ENCODE measurements around the gene CRYBA4.

The CRYBA4 gene

GRCh38 chr22:26673486-26673885 is 51.7 kb downstream of the CRYBA4 start:
- peak overlapping the region; percentile 99 to 100 for H3K4ac ChIP-seq (ENCODE audit: low read depth in 1 of 2, low read length in 2 of 2)
- H2BK120ac ChIP-seq (ENCODE audit: low read depth, low read length): peak overlapping the region; percentile 88
- H2BK5ac ChIP-seq (ENCODE audit: low read depth, low read length, poor library complexity, severe bottlenecking): peak overlapping the region; percentile 15
- WGBS: 53% methylated on average over 4 of the region's 4 CpGs
- no peak overlapping the region for H2BK15ac ChIP-seq (ENCODE audit: low read depth, poor library complexity, severe bottlenecking)
- peak overlapping the region; percentile 99 for H4K8ac ChIP-seq (ENCODE audit: low read length)
- H2AFZ ChIP-seq (ENCODE audit: low read depth, low read length): no peak overlapping the region
- peak overlapping the region; percentile 82 to 97 for H3K4me3 ChIP-seq (ENCODE audit: insufficient read depth in 1 of 2, low read depth in 1 of 2, low read length in 2 of 2)
- no peaks in the 10 kb centered on the region for H3K36me3 ChIP-seq (ENCODE audit: control insufficient read depth in 1 of 2, insufficient read depth in 2 of 2, low read depth in 1 of 2, low read length in 2 of 2)
- H3K79me1 ChIP-seq (replicated peaks; ENCODE audit: low read length, poor library complexity, severe bottlenecking): peaks cover 24% of the 10 kb centered on the region
- peak overlapping the region in 1 of 2 experiments; percentile 30 for H3K14ac ChIP-seq (ENCODE audit: low read length in 2 of 2)
- H3K4me2 ChIP-seq (ENCODE audit: low read length, poor library complexity, severe bottlenecking): peak overlapping the region; percentile 72
- peak overlapping the region; percentile 98 for H3K27ac ChIP-seq (ENCODE audit: low read length, poor library complexity, severe bottlenecking)
- DNase-seq: peak; percentile 23
- no peak overlapping the region for H2BK12ac ChIP-seq (ENCODE audit: low read length in 2 of 2)
- peaks cover 21% of the 10 kb centered on the region for H3K4me1 ChIP-seq (ENCODE audit: control insufficient read depth, insufficient read depth, low read depth, low read length)
- no peaks in the 10 kb centered on the region for H3K27me3 ChIP-seq (ENCODE audit: control insufficient read depth in 1 of 2, insufficient read depth in 1 of 2, low read length in 2 of 2)
- peak overlapping the region; percentile 98 for H3K9ac ChIP-seq (ENCODE audit: low read length)
- H2AK5ac ChIP-seq (ENCODE audit: low read length, severe bottlenecking): peak overlapping the region; percentile 71
- H3K9me3 ChIP-seq (ENCODE audit: control insufficient read depth, low read length): no peaks in the 10 kb centered on the region
- peak overlapping the region; percentile 89 for H4K91ac ChIP-seq (ENCODE audit: low read length)
- peak overlapping the region; percentile 87 to 99 for H3K18ac ChIP-seq (ENCODE audit: low read depth in 1 of 2, low read length in 2 of 2)
- peak overlapping the region in 1 of 2 experiments; percentile 86 for H3K23ac ChIP-seq (ENCODE audit: low read length in 2 of 2)

GRCh38 chr22:26674211-26675190 is 52.7 kb downstream of the CRYBA4 start:
- WGBS: 96% methylated on average over 9 of the region's 9 CpGs
- no peak for DNase-seq

GRCh38 chr22:26675687-26676268 is 54.0 kb downstream of the CRYBA4 start:
- Histone ChIP-seq H2BK5ac (ENCODE audit: low read depth, low read length, poor library complexity, severe bottlenecking) (no peak overlapping the region), H3K9me3 (ENCODE audit: control insufficient read depth, low read length) (no peaks in the 10 kb centered on the region), H4K91ac (ENCODE audit: low read length) (no peak overlapping the region), H3K36me3 (ENCODE audit: control insufficient read depth in 1 of 2, insufficient read depth in 2 of 2, low read depth in 1 of 2, low read length in 2 of 2) (peaks cover 0 to 6% of the 10 kb centered on the region in 2 experiments), H2BK15ac (ENCODE audit: low read depth, poor library complexity, severe bottlenecking) (no peak overlapping the region), H4K8ac (ENCODE audit: low read length) (no peak overlapping the region), H3K27me3 (ENCODE audit: control insufficient read depth in 1 of 2, insufficient read depth in 1 of 2, low read length in 2 of 2) (no peaks in the 10 kb centered on the region), H2BK120ac (ENCODE audit: low read depth, low read length) (no peak overlapping the region), H3K18ac (ENCODE audit: low read depth in 1 of 2, low read length in 2 of 2) (no peak overlapping the region), H3K4me1 (ENCODE audit: control insufficient read depth, insufficient read depth, low read depth, low read length) (peaks cover 31% of the 10 kb centered on the region), H2BK12ac (ENCODE audit: low read length in 2 of 2) (no peak overlapping the region), H3K14ac (ENCODE audit: low read length in 2 of 2) (no peak overlapping the region), H3K27ac (ENCODE audit: low read length, poor library complexity, severe bottlenecking) (no peak overlapping the region), H2AK5ac (ENCODE audit: low read length, severe bottlenecking) (no peak overlapping the region), H3K9ac (ENCODE audit: low read length) (no peak overlapping the region), H3K4me3 (ENCODE audit: insufficient read depth in 1 of 2, low read depth in 1 of 2, low read length in 2 of 2) (no peak overlapping the region), H3K23ac (ENCODE audit: low read length in 2 of 2) (no peak overlapping the region), H2AFZ (ENCODE audit: low read depth, low read length) (no peak overlapping the region), H3K4me2 (ENCODE audit: low read length, poor library complexity, severe bottlenecking) (no peak overlapping the region), H3K4ac (ENCODE audit: low read depth in 1 of 2, low read length in 2 of 2) (no peak overlapping the region), H3K79me1 (replicated peaks; ENCODE audit: low read length, poor library complexity, severe bottlenecking) (peaks cover 34% of the 10 kb centered on the region)
- 95% methylated on average over 4 of the region's 4 CpGs for WGBS
- DNase-seq: no peak

More at GRCh38 chr22:26674211-26675190, 52.7 kb downstream of the CRYBA4 start:
- H2AFZ ChIP-seq (ENCODE audit: low read depth, low read length): no peak overlapping the region
- no peak overlapping the region for H2BK5ac ChIP-seq (ENCODE audit: low read depth, low read length, poor library complexity, severe bottlenecking)
- H3K9ac ChIP-seq (ENCODE audit: low read length): peak overlapping the region; percentile 98
- H3K36me3 ChIP-seq (ENCODE audit: control insufficient read depth in 1 of 2, insufficient read depth in 2 of 2, low read depth in 1 of 2, low read length in 2 of 2): no peaks in the 10 kb centered on the region
- peak overlapping the region in 1 of 2 experiments; percentile 44 for H3K4ac ChIP-seq (ENCODE audit: low read depth in 1 of 2, low read length in 2 of 2)
- H3K14ac ChIP-seq (ENCODE audit: low read length in 2 of 2): no peak overlapping the region
- H3K18ac ChIP-seq (ENCODE audit: low read depth in 1 of 2, low read length in 2 of 2): peak overlapping the region in 1 of 2 experiments; percentile 35
- peaks cover 22% of the 10 kb centered on the region for H3K4me1 ChIP-seq (ENCODE audit: control insufficient read depth, insufficient read depth, low read depth, low read length)
- H3K23ac ChIP-seq (ENCODE audit: low read length in 2 of 2): no peak overlapping the region
- H2BK15ac ChIP-seq (ENCODE audit: low read depth, poor library complexity, severe bottlenecking): no peak overlapping the region
- no peaks in the 10 kb centered on the region for H3K27me3 ChIP-seq (ENCODE audit: control insufficient read depth in 1 of 2, insufficient read depth in 1 of 2, low read length in 2 of 2)
- peak overlapping the region; percentile 28 for H4K91ac ChIP-seq (ENCODE audit: low read length)
- peak overlapping the region; percentile 26 for H3K4me2 ChIP-seq (ENCODE audit: low read length, poor library complexity, severe bottlenecking)
- no peak overlapping the region for H3K27ac ChIP-seq (ENCODE audit: low read length, poor library complexity, severe bottlenecking)
- peak overlapping the region in 1 of 2 experiments; percentile 97 for H3K4me3 ChIP-seq (ENCODE audit: insufficient read depth in 1 of 2, low read depth in 1 of 2, low read length in 2 of 2)
- H3K9me3 ChIP-seq (ENCODE audit: control insufficient read depth, low read length): no peaks in the 10 kb centered on the region
- peak overlapping the region; percentile 5 for H2AK5ac ChIP-seq (ENCODE audit: low read length, severe bottlenecking)
- H2BK120ac ChIP-seq (ENCODE audit: low read depth, low read length): no peak overlapping the region
- H4K8ac ChIP-seq (ENCODE audit: low read length): peak overlapping the region; percentile 19
- no peak overlapping the region for H2BK12ac ChIP-seq (ENCODE audit: low read length in 2 of 2)
- H3K79me1 ChIP-seq (replicated peaks; ENCODE audit: low read length, poor library complexity, severe bottlenecking): peaks cover 25% of the 10 kb centered on the region

GRCh38 chr22:26677217-26677616 is 55.5 kb downstream of the CRYBA4 start:
- no peak for DNase-seq
- Histone ChIP-seq H3K27me3 (ENCODE audit: control insufficient read depth in 1 of 2, insufficient read depth in 1 of 2, low read length in 2 of 2) (no peaks in the 10 kb centered on the region), H3K4me2 (ENCODE audit: low read length, poor library complexity, severe bottlenecking) (no peak overlapping the region), H4K91ac (ENCODE audit: low read length) (no peak overlapping the region), H2AK5ac (ENCODE audit: low read length, severe bottlenecking) (no peak overlapping the region), H3K4me1 (ENCODE audit: control insufficient read depth, insufficient read depth, low read depth, low read length) (peaks cover 34% of the 10 kb centered on the region), H3K79me1 (replicated peaks; ENCODE audit: low read length, poor library complexity, severe bottlenecking) (peaks cover 36% of the 10 kb centered on the region), H3K36me3 (ENCODE audit: control insufficient read depth in 1 of 2, insufficient read depth in 2 of 2, low read depth in 1 of 2, low read length in 2 of 2) (peaks cover 3 to 18% of the 10 kb centered on the region in 2 experiments), H3K23ac (ENCODE audit: low read length in 2 of 2) (no peak overlapping the region), H2BK12ac (ENCODE audit: low read length in 2 of 2) (no peak overlapping the region), H3K4ac (ENCODE audit: low read depth in 1 of 2, low read length in 2 of 2) (no peak overlapping the region), H2BK5ac (ENCODE audit: low read depth, low read length, poor library complexity, severe bottlenecking) (no peak overlapping the region), H3K9ac (ENCODE audit: low read length) (no peak overlapping the region), H2BK15ac (ENCODE audit: low read depth, poor library complexity, severe bottlenecking) (no peak overlapping the region), H4K8ac (ENCODE audit: low read length) (no peak overlapping the region), H3K18ac (ENCODE audit: low read depth in 1 of 2, low read length in 2 of 2) (no peak overlapping the region), H2BK120ac (ENCODE audit: low read depth, low read length) (no peak overlapping the region), H2AFZ (ENCODE audit: low read depth, low read length) (no peak overlapping the region), H3K4me3 (ENCODE audit: insufficient read depth in 1 of 2, low read depth in 1 of 2, low read length in 2 of 2) (no peak overlapping the region), H3K27ac (ENCODE audit: low read length, poor library complexity, severe bottlenecking) (no peak overlapping the region), H3K14ac (ENCODE audit: low read length in 2 of 2) (no peak overlapping the region), H3K9me3 (ENCODE audit: control insufficient read depth, low read length) (peaks cover 4% of the 10 kb centered on the region)
- 100% methylated on average over 1 of the region's 5 CpGs for WGBS
